ENCODE data around the gene IL13. TPM values are rescaled to one million over a fixed set of nuclear protein-coding genes. Genes with fewer than 3 reads are reported as not detected.

The IL13 gene
- total RNA-seq, 4 donors from 2014 or later, result not detected

DNA sequence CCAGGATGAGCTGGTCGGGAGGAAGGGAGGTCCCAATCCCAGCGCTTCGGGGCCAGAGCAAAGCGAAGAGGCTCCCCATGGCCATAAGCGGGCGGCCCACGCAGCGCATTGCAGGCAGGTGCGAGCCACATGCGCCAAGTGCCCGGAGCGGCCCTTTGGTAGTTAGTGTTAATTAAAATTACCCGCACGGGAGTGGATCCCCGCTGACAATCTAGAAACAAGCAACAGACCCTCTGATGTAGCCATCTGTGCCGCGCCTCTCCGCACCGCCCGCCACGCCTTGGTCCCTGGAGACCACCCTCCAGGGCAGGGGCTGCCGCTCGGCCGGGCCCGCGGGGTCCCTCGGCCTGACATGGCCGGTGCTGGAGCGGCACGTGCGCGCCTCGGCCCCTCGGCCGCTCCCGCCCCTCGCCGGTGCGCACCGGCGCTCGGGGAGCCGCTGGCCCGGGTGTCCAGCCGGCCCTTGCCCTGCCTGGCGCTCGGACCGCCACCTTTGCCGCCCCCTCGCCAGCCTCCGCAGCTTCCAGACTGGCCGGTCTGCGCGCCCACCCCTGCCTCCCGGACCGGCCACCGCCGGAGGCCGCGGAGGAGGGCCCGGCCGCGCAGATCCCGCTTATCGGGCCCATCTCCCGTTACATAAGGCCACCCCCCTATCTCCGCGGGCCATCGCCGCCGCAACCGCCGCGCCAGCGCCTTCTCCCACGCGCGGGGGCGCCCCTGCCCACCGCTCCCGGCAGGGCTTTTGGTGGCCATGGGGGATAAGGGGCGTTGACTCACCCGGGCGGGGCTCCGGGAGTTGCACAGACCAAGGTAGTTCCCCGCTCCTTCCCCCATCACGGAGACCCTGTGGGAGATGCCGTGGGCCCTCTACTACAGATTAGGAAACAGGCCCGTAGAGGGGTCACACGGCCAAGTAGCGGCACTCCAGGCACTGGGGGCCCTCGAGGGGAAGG lies 1.9 kb upstream of the IL13 start:
- DNase-seq, result no peak
- H3K4me1 ChIP-seq, result peaks cover 0 to 11% (median 3%) of the 10 kb centered on the region in 4 donors
- H3K27ac ChIP-seq, result no peak overlapping the region
- no peaks in the 10 kb centered on the region for H3K36me3 ChIP-seq
- H3K9me3 ChIP-seq, result no peaks in the 10 kb centered on the region
- peak overlapping the region; percentile 20 to 53 (median 38) for H3K4me3 ChIP-seq
- TF ChIP-seq, protein P1, sequence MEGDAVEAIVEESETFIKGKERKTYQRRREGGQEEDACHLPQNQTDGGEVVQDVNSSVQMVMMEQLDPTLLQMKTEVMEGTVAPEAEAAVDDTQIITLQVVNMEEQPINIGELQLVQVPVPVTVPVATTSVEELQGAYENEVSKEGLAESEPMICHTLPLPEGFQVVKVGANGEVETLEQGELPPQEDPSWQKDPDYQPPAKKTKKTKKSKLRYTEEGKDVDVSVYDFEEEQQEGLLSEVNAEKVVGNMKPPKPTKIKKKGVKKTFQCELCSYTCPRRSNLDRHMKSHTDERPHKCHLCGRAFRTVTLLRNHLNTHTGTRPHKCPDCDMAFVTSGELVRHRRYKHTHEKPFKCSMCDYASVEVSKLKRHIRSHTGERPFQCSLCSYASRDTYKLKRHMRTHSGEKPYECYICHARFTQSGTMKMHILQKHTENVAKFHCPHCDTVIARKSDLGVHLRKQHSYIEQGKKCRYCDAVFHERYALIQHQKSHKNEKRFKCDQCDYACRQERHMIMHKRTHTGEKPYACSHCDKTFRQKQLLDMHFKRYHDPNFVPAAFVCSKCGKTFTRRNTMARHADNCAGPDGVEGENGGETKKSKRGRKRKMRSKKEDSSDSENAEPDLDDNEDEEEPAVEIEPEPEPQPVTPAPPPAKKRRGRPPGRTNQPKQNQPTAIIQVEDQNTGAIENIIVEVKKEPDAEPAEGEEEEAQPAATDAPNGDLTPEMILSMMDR (IDR thresholded peaks at IDR 0.05), result peak in 2 of 6 experiments; percentile 3 to 5
- TF ChIP-seq POLR2A (IDR thresholded peaks at IDR 0.05), result no peak
- peaks cover 0 to 5% of the 10 kb centered on the region in 2 donors for H3K27me3 ChIP-seq

DNA sequence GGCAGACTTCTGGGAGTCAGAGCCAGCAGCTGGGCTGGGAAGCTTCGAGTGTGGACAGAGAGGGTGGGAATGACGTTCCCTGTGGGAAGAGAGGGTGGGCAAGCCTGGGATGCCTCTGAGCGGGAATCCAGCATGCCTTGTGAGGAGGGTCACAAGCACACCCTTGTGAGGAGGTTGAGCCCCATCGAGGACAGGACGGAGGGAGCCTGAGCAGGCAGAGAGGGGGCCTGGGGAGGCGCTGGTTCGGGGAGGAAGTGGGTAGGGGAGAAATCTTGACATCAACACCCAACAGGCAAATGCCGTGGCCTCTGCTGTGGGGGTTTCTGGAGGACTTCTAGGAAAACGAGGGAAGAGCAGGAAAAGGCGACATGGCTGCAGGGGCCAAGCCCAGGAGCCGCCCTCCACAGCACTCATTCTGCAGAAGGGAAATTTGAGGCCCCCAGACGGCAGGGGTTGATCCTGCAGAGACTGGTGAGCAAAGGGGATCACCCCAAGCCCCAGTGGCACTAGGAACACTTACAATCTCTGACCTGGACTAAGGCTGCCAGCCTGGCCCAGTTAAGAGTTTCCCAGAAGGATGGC lies 1.1 kb upstream of the IL13 start:
- DNase-seq, result no peak
- Histone ChIP-seq H3K4me3 (peak overlapping the region in 2 of 4 donors; percentile 37 to 40), H3K9me3 (no peaks in the 10 kb centered on the region), H3K4me1 (peaks cover 0 to 11% (median 3%) of the 10 kb centered on the region in 4 donors), H3K27me3 (peaks cover 0 to 5% of the 10 kb centered on the region in 2 donors), H3K27ac (no peak overlapping the region), H3K36me3 (no peaks in the 10 kb centered on the region)
- TF ChIP-seq POLR2A (IDR thresholded peaks at IDR 0.05), result no peak

DNA sequence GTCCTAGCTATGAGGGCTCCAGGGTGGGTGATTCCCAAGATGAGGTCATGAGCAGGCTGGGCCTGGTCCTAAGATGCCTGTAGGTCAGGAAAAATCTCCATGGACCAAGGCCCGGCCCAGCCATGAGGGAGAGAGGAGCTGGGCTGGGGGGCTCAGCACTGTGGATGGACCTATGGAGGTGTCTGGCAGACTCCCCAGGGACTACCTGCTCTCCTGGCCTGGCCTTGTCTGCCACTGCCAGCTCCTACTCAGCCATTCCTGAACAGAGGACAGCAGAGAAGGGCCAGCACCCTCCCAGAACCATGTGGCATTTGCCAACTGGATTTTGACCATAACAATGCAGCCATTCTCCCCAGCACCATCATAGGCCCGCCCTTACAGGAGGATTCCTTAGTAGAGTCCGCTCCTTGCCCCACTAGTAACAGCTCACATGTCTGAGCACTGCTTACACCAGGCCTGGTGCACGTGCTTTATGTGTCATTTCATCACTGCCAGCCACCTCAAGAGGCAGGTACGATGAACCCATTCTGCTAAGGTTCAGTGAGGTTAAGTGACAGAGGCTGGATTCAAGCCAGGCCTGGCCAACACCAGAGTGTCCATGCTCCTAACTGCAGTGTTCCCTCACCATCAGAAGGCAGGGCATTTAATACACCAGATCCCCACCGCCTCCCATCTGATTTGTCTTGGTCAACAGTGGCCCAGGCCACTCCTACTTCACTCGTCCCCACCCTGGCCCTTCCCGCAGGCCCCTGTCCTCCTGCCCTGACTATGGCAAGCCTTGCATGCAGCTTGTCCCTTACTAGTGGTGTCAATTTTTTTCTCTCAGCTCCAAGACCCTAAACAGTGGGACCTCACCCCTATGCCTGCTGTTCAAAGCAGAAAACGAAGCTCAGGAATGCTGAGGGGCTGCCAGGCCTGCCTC lies 669 bp downstream of the IL13 start:
- Histone ChIP-seq H3K4me3 (no peak overlapping the region), H3K27me3 (peaks cover 0 to 5% of the 10 kb centered on the region in 2 donors), H3K27ac (no peak overlapping the region), H3K36me3 (no peaks in the 10 kb centered on the region), H3K9me3 (no peaks in the 10 kb centered on the region), H3K4me1 (peaks cover 0 to 11% (median 3%) of the 10 kb centered on the region in 4 donors)
- no peak for TF ChIP-seq POLR2A (IDR thresholded peaks at IDR 0.05)
- TF ChIP-seq, protein P1 (IDR thresholded peaks at IDR 0.05), result no peak
- no peak for DNase-seq

DNA sequence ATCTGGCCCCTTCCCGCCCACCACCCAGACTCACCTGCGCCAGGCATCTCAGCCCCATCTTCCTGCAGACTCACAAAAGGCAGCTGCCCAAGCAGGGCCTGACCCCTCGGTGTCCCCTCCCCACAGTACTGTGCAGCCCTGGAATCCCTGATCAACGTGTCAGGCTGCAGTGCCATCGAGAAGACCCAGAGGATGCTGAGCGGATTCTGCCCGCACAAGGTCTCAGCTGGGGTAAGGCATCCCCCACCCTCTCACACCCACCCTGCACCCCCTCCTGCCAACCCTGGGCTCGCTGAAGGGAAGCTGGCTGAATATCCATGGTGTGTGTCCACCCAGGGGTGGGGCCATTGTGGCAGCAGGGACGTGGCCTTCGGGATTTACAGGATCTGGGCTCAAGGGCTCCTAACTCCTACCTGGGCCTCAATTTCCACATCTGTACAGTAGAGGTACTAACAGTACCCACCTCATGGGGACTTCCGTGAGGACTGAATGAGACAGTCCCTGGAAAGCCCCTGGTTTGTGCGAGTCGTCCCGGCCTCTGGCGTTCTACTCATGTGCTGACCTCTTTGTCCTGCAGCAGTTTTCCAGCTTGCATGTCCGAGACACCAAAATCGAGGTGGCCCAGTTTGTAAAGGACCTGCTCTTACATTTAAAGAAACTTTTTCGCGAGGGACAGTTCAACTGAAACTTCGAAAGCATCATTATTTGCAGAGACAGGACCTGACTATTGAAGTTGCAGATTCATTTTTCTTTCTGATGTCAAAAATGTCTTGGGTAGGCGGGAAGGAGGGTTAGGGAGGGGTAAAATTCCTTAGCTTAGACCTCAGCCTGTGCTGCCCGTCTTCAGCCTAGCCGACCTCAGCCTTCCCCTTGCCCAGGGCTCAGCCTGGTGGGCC lies 1.9 kb downstream of the IL13 start:
- Histone ChIP-seq H3K27me3 (peaks cover 0 to 5% of the 10 kb centered on the region in 2 donors), H3K4me1 (peaks cover 0 to 11% (median 3%) of the 10 kb centered on the region in 4 donors), H3K36me3 (no peaks in the 10 kb centered on the region), H3K27ac (no peak overlapping the region), H3K4me3 (no peak overlapping the region), H3K9me3 (no peaks in the 10 kb centered on the region)
- TF ChIP-seq, protein P1 (IDR thresholded peaks at IDR 0.05), result no peak
- TF ChIP-seq POLR2A (IDR thresholded peaks at IDR 0.05), result no peak
- DNase-seq, result no peak

DNA sequence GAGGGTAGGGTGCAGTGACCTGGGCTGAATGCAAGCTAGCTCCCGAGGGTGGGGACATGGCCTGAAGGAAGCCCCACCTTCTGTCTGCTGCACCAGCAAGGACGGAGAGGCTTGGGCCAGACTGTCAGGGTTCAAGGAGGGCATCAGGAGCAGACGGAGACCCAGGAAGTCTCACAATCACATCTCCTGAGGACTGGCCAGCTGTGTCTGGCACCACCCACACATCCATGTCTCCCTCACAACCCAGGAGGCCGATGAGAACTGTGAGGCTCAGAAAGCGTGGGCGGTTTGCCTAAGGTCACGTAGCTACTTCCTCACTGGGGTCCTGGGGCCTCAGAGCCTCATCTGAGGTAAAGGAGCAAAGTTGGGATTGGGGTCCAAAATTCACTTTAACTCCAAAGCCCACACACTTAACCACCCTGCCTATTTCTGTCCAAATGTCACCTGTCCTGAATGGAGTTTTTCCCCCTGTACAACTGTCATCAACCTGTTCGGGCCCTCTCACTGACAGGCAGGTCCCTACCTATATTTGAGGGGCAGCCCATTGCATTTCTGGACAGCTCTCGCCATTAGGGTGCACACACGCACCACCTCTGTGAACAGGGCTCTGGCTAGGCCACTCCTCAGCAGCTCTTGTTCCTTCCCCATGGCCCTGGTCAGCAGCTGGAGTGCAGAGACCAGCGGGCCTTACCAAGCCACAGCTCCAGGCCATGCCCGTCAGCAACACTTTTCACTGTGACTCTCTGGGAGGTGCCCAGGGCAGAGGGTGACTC lies 3.4 kb downstream of the IL13 start:
- Histone ChIP-seq H3K9me3 (no peaks in the 10 kb centered on the region), H3K36me3 (no peaks in the 10 kb centered on the region), H3K27ac (no peak overlapping the region), H3K27me3 (no peaks in the 10 kb centered on the region), H3K4me3 (no peak overlapping the region), H3K4me1 (peaks cover 0 to 5% (median 1%) of the 10 kb centered on the region in 4 donors)
- DNase-seq, result no peak
- TF ChIP-seq, protein P1 (IDR thresholded peaks at IDR 0.05), result no peak
- TF ChIP-seq POLR2A (IDR thresholded peaks at IDR 0.05), result no peak
